GM12801 (cell line): ENCODE data around the gene STRC.

Source experiments
- TF ChIP-seq, protein P1 (sequence below): IDR thresholded peaks from one replicate; pipeline ENCODE4 v1.5.1; 2011; ENCODE audit warnings: control low read depth; ENCODE audit not compliant: insufficient read length; ENCODE audit errors: extremely low read depth

STRC gene

DNA sequence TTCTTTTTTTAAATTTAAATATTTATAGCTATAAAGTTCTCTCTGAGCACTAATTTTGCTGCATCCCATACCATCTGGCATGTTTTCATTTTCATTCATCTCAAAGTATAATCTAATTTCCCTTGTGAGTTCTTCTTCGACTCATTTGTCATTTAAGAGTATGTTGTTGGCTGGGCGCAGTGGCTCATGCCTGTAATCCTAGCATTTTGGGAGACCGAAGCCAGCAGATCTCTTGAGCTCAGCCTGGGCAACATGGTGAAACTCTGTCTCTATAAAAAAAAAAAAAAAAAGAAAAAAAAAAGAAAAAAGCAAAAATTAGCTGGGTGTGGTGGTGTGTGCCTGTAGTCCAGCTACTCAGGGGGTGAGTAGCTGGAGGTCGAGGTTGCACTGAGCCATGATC is 66.3 kb downstream of the STRC start:
- TF ChIP-seq, protein P1, sequence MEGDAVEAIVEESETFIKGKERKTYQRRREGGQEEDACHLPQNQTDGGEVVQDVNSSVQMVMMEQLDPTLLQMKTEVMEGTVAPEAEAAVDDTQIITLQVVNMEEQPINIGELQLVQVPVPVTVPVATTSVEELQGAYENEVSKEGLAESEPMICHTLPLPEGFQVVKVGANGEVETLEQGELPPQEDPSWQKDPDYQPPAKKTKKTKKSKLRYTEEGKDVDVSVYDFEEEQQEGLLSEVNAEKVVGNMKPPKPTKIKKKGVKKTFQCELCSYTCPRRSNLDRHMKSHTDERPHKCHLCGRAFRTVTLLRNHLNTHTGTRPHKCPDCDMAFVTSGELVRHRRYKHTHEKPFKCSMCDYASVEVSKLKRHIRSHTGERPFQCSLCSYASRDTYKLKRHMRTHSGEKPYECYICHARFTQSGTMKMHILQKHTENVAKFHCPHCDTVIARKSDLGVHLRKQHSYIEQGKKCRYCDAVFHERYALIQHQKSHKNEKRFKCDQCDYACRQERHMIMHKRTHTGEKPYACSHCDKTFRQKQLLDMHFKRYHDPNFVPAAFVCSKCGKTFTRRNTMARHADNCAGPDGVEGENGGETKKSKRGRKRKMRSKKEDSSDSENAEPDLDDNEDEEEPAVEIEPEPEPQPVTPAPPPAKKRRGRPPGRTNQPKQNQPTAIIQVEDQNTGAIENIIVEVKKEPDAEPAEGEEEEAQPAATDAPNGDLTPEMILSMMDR, result no peak

DNA sequence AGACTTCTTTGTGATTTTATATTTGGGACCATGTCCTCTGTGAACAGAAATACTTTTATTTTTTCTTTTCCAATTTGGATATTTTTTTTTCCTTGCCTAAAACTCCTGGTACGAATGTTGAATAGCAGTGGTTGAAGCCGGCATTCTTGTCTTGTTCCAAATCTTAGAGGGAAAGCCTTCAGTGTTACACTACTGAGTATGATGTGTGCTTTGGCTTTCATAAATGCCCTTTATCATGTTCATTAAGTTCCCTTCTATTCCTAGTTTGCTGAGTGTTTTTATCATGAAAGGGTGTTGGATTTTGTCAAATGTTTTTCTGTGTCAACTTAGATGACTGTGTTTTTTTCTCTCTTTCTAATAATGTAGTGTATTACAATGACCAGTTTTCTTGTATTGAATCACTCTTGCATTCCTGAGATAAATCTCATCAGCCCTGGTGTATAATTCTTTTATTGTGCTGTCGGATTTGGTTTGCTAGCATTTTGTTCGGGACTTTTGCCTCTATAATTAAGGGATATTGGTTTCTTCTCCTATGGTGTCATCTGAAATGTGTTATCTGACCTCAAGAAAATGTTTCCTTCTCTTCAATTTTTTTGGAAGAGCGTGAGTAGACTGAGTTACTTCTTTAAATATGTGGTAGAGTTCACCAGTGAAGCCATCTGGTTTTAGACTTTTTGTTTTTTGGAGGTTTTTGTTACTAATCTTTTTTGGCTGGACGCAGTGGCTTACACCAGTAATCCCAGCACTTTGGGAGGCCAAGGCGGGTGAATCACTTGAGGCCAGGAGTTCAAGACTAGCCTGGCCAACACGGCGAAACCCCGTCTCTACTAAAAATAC is 67.9 kb downstream of the STRC start:
- TF ChIP-seq, protein P1, result no peak
